Activated naive CD8-positive, alpha-beta T cell treated with anti-CD3 and anti-CD28 coated beads, Interleukin-2, amount 50 U/mL, for 24 hours (primary cell): ENCODE data around the gene GASK1B.
A peak's percentile ranks its signal among the peaks of the same experiment; 100 is the strongest.

Experiments
- ATAC-seq: fragments of 150-1000 bp; cut with Tn5 transposase; one replicate; pipeline ENCODE4 v1.10.0; 2021
- DNase-seq: peaks from one replicate; pipeline ENCODE4 v3.0.0; 2021
- H3K27ac Mint-ChIP-seq: one replicate; pipeline ENCODE4 v1.8.0; 2021; ENCODE audit warnings: mild to moderate bottlenecking, mixed read lengths
- H3K27me3 Mint-ChIP-seq: one replicate; pipeline ENCODE4 v1.8.0; 2021; ENCODE audit warnings: mixed read lengths
- H3K36me3 Mint-ChIP-seq: one replicate; pipeline ENCODE4 v1.8.0; 2021; ENCODE audit warnings: low read depth, mixed read lengths
- H3K4me1 Mint-ChIP-seq: one replicate; pipeline ENCODE4 v1.8.0; 2021; ENCODE audit warnings: mixed read lengths
- H3K4me3 Mint-ChIP-seq: one replicate; pipeline ENCODE4 v1.8.0; 2021; ENCODE audit warnings: mild to moderate bottlenecking, moderate library complexity, mixed read lengths
- H3K9me3 Mint-ChIP-seq: one replicate; pipeline ENCODE4 v1.8.0; 2021; ENCODE audit warnings: mixed read lengths

Gene GASK1B

DNA sequence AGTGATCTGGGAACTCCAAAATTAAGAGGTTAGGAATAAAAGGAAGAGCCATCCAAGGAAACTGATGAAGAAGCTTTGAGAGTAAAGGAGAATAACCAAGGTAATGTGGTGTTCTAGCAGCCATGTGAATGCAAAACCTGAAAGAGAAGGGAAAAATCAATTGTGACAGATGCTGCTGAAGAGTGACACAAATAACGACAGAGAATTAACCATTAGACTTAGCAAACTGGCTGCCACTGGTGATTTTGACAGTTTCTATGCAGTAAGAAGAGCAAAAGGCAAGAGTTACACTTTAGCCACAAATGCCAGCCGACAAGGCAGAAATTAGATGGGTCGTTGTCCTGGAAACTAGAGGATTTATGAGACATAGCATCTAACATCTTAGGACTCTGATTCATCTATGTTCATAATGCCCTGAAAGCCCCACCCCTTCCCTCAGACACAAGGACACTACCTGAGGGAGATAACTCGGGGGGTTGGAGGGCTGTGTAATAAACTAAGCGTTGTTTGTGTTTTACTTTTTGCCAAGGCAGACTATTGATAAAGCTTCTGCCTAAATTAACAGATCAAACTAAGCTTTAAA lies 24.5 kb upstream of the GASK1B start:
- peaks cover 3% of the 10 kb centered on the region for H3K27me3 Mint-ChIP-seq

DNA sequence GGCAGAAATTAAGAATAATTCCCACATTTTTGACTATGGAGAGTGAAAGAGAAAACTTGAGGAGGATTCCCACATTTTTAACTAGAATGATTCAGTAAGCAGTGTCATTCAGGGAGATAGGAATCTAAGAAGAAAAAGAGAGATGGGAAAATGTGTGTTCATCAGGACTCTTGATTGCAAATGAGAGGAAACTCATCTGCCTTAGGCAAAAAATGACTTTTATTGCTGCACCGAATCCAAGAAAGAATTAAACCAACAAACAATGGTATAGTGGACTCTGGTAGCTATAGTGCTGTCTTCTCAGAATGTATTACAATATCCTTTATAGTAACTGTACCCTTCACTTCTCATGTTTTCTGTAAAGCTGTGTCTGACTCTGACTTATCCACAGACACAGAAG lies 22.5 kb upstream of the GASK1B start:
- Mint-ChIP-seq H3K4me1 (no peaks in the 10 kb centered on the region), H3K4me3 (no peak overlapping the region), H3K9me3 (no peaks in the 10 kb centered on the region), H3K27ac (no peak overlapping the region), H3K36me3 (no peaks in the 10 kb centered on the region), H3K27me3 (peaks cover 3% of the 10 kb centered on the region)
- DNase-seq (no peak), ATAC-seq (no peak)

More for the DNA sequence above, 24.5 kb upstream of the GASK1B start:
- no peak for ATAC-seq
- Mint-ChIP-seq H3K4me1 (no peaks in the 10 kb centered on the region), H3K4me3 (no peak overlapping the region), H3K9me3 (no peaks in the 10 kb centered on the region), H3K36me3 (no peaks in the 10 kb centered on the region), H3K27ac (no peak overlapping the region)
- DNase-seq, result no peak

DNA sequence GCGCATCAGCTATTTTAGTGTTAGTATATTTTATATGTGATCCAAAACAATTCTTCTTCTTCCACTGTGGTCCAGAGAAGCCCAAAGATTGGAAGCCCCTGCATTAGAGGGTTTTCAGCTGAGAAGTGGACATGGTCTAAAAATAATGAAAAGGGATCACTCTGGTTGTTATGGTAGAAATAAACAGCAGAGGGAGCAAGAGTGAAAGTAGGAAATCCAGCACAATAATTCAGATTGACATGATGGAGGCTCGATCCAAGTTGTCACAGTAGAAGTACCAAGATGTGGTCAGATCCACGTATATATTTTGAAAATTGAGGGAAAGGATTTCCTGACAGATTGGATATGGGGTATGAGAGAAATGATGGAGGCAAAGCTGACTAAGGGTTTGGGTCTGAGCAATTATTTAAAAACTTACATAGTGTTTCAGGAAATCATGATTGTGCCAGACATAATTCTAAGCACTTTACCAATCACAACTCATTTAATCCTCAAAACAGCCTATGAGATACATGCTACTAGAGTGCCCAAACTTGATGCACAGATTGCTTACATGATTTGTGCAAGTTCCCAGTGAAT lies 20.4 kb upstream of the GASK1B start:
- Mint-ChIP-seq H3K4me1 (no peaks in the 10 kb centered on the region), H3K36me3 (no peaks in the 10 kb centered on the region), H3K27me3 (peaks cover 3% of the 10 kb centered on the region), H3K9me3 (no peaks in the 10 kb centered on the region), H3K4me3 (no peak overlapping the region), H3K27ac (no peak overlapping the region)
- DNase-seq, result no peak
- ATAC-seq, result no peak

DNA sequence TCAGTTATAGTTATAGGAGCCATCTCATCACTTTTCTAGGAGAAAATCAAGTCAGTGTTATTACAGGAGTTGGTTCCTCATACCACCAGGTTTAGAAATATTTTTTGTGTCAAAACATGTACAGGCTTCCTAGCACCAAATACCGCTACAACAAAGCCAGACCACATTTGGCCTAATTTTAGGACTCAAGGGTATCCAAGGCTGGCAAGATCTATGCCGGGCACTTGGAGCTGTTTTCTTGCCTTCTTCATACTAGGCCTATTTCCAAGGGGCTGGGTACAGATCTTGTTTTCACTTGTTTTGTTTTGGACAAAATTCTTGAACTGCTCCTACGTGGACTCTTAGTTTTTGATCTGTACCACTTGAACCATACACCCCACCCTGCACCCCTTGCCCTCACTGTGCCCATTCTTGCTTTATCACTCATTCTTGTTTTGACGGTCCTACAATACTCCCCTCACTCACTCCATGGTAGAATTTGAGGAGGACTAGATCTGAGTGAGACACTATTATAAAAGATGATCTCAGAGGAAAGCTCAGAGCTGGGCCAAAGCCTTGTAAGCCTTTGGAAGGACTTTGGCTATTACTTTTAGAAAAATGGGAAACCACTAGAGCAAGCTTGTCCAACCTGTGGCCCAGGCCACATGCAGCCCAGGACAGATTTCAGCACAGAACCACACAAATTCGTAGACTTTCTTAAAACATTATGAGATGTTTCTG lies 19.8 kb upstream of the GASK1B start:
- Mint-ChIP-seq H3K4me3 (no peak overlapping the region), H3K9me3 (no peaks in the 10 kb centered on the region), H3K27ac (no peak overlapping the region), H3K4me1 (no peaks in the 10 kb centered on the region), H3K36me3 (no peaks in the 10 kb centered on the region), H3K27me3 (peaks cover 3% of the 10 kb centered on the region)
- ATAC-seq (no peak), DNase-seq (no peak)

DNA sequence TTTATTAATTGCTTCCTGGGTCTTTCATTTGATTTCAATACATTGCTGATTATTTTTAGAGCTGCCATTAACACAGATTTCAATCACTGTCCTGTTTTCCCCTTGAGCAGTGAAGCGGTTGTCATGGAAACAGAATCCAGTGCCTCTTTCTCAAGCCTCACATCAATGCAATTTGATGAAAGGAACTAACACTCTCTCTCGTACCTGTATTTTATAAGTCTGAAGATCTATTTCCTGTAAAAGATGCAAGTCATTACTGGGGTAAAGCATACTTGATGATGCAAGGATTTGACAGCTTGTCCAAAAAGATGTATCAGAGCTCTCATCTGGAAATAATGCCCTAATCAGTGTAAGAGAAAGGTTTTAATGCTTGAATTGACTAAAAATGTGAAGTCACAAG lies 17.9 kb upstream of the GASK1B start:
- H3K27me3 Mint-ChIP-seq, result peaks cover 3% of the 10 kb centered on the region
- ATAC-seq, result no peak

DNA sequence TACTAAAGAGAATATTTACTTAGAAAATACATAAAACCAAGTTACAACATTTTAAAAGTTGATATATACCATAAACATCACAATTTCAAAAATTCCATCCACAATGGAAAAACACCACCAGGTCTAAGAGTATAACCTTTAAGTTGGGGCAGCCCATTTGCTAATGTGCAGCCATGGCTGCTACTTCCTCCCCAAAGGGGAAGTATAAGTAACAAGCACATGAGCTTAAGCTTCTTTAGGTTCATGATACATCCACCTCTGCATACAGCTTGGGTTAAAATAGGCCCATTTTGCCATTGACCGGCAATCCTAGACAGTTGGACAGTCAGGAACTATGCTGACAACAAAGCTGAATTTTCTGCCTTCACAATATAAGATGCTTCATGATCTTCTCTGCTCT lies 16.6 kb upstream of the GASK1B start:
- H3K27ac Mint-ChIP-seq, result no peak overlapping the region

More for the DNA sequence above, 17.9 kb upstream of the GASK1B start:
- DNase-seq, result no peak
- Mint-ChIP-seq H3K9me3 (no peaks in the 10 kb centered on the region), H3K4me3 (no peak overlapping the region), H3K27ac (no peak overlapping the region), H3K36me3 (no peaks in the 10 kb centered on the region), H3K4me1 (no peaks in the 10 kb centered on the region)

DNA sequence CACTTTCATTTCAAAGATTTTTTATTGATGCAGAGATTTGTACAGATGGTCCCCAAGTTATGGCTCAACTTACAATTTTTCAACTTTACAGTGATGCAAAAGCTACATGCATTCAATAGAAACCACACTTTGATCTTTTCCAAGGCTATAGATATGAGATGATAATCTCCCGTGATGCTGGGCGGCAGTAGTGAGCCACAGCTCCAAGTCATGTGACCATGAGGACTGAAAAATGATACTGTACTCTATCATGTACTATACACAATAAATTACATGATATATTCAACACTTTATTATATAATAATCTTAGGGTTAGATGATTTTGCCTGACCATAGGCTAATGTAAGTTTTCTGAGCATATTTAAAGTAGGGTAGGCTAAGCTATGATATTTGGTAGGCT lies 14.0 kb upstream of the GASK1B start:
- peaks cover 3% of the 10 kb centered on the region for H3K9me3 Mint-ChIP-seq
- no peaks in the 10 kb centered on the region for H3K36me3 Mint-ChIP-seq
- no peak for DNase-seq
- ATAC-seq, result no peak
- no peak overlapping the region for H3K27ac Mint-ChIP-seq
- H3K4me3 Mint-ChIP-seq, result no peak overlapping the region
- no peaks in the 10 kb centered on the region for H3K4me1 Mint-ChIP-seq
- H3K27me3 Mint-ChIP-seq, result no peaks in the 10 kb centered on the region

More for the DNA sequence above, 16.6 kb upstream of the GASK1B start:
- H3K27me3 Mint-ChIP-seq, result peaks cover 3% of the 10 kb centered on the region
- ATAC-seq, result no peak
- no peak for DNase-seq
- no peaks in the 10 kb centered on the region for H3K9me3 Mint-ChIP-seq
- H3K4me1 Mint-ChIP-seq, result no peaks in the 10 kb centered on the region
- no peak overlapping the region for H3K4me3 Mint-ChIP-seq
- H3K36me3 Mint-ChIP-seq, result no peaks in the 10 kb centered on the region

DNA sequence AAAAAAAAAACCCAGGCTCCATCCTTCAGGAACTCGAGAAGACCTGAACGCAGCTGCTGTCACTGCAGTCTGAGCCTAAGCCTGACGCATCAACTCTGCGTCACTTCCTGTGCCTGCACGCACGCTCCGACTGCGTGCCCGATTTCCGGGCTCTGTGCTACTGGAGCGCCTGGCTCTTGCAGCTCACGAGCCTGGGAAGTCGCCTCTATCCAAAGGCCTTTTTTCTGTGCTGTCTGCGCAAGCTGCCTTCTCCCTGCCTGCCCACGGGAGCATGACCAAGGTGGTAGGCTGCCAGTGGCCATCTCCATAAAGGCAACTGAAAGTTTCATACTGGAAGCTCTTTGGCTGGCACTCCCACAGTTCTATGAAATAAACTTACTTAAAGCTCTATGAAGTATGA lies 9.9 kb upstream of the GASK1B start:
- Mint-ChIP-seq H3K4me1 (no peaks in the 10 kb centered on the region), H3K36me3 (no peaks in the 10 kb centered on the region), H3K9me3 (peaks cover 3% of the 10 kb centered on the region), H3K27me3 (peaks cover 2% of the 10 kb centered on the region), H3K4me3 (no peak overlapping the region), H3K27ac (no peak overlapping the region)
- no peak for DNase-seq
- no peak for ATAC-seq

DNA sequence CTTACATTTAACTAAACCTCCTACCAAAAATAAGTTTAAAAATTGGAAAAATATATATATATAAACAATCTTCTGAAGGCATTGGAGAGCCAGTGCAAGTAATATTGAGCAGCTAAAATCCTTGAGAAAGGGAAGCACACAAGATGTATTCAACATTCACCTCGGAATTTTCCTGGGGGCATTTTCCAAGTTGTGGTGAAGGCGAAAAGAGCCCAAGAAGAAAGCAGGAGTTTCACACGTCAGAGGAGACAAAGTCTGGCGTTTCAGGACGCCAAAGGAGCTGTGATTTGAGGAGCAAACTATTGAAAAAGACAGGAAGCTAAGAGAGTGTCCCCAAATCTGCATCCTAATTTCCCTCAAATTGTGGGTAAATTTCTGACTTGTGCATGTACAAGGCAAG lies 9.1 kb upstream of the GASK1B start:
- H3K4me3 Mint-ChIP-seq, result no peak overlapping the region
- ATAC-seq, result no peak

DNA sequence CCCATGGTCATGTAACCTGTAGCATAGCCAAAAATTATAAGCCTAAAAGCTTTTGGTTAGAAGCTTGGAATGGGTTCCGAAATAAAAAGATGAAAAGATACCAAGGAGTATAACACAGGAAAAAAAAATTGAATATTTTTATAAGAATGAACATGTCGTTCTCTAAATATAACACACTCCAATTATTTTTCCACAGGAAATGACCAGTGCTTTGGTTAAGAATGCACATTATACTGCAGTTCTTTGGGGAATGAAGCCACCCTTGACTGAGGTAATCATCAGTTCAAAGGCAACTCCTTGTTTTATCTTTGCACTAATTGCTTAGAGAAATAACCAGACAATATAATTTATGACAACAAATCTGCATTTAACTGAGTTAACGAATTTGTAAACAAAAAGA lies 6.6 kb upstream of the GASK1B start:
- ATAC-seq (no peak), DNase-seq (no peak)
- Mint-ChIP-seq H3K27me3 (peaks cover 2% of the 10 kb centered on the region), H3K27ac (no peak overlapping the region), H3K4me3 (no peak overlapping the region), H3K36me3 (no peaks in the 10 kb centered on the region), H3K9me3 (peaks cover 3% of the 10 kb centered on the region), H3K4me1 (no peaks in the 10 kb centered on the region)

More for the DNA sequence above, 9.1 kb upstream of the GASK1B start:
- no peaks in the 10 kb centered on the region for H3K36me3 Mint-ChIP-seq
- H3K4me1 Mint-ChIP-seq, result no peaks in the 10 kb centered on the region
- no peak overlapping the region for H3K27ac Mint-ChIP-seq
- peaks cover 2% of the 10 kb centered on the region for H3K27me3 Mint-ChIP-seq
- H3K9me3 Mint-ChIP-seq, result peaks cover 3% of the 10 kb centered on the region
- DNase-seq, result no peak

DNA sequence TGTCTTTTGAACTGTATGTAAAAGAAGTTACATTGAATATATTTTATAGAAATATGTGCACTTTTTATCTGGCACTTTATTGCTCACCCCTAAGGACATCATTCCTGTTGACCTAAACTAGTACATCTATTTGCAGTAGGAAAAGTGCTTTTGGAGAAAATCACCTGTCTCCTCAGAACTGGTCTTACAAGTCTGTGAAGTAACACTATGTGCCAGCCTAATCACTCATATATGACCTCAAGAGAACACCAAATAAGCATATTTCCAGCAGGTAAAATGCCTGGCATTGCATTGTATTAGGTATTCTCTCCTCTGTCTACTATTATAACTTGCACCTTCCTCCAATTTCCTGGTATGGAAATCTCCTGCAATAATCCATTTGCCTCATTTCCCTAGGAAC lies 4.0 kb upstream of the GASK1B start:
- Mint-ChIP-seq H3K4me3 (no peak overlapping the region), H3K27ac (no peak overlapping the region), H3K4me1 (peaks cover 1% of the 10 kb centered on the region), H3K27me3 (peaks cover 10% of the 10 kb centered on the region), H3K36me3 (no peaks in the 10 kb centered on the region), H3K9me3 (no peaks in the 10 kb centered on the region)
- ATAC-seq, result no peak
- DNase-seq, result no peak

DNA sequence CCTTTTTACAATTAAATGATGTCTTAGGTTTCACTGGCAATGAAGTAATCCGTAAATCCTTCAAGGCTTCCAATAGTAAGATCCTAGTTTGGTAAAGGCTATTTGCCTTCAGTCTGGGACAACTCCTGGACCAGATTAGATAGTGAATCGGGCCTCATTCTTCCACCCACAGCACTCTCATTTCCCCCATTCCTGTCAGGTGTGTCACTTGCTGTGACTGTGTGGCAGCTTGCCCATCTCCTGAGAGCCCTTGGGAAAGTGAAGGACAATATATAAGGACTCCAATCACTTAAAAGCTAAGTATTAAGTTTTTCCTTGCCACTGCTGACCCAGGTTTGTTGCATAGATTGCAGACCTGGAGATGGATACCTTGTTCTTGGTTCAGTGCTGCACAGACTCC lies 3.3 kb upstream of the GASK1B start:
- Mint-ChIP-seq H3K9me3 (no peaks in the 10 kb centered on the region), H3K27ac (no peak overlapping the region), H3K4me3 (no peak overlapping the region), H3K4me1 (peaks cover 1% of the 10 kb centered on the region), H3K36me3 (no peaks in the 10 kb centered on the region), H3K27me3 (peaks cover 16% of the 10 kb centered on the region)
- no peak for DNase-seq
- ATAC-seq, result no peak

DNA sequence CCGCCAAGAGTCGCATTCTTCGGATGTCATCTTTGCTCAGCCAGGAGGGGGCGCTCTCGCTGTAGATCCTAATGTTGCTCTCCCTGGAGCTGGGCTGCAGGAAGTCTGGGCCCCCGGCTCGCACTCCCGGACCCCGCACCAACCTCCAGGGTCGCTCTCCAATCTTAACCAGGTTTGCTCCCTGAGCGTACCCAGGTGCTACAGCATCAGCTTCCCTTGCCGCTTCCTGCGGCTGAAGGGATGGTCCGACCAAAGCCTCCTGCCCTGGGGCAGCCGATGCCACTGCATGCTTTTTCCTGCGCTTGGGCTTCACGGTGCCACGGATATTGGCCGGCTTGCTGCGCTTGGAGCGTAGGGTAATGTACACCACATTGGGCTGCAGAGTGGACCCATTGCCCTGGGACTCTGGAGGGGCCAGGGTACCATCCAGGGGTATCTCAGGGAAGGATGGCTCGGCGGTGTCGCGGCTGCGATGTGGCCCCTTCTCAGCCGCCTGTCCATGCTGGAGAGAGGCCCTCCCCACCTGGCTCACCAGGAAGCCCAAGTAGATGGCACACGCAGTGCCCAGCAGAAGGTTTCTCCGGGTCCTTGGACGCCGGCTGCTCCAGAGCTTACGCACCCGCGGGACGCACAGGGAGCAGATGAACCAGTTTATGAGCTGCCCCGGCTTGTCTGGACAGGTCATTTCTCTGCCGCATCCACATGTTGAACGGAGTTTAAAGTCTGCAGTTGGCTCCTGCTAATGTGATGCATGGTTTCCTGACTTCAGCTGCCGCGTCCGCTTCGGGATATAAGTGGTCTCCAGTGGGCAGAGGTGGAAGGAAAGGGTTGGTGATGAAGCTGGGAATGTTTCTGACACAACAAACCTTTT lies 1.9 kb downstream of the GASK1B start:
- Mint-ChIP-seq H3K27me3 (peaks cover 33% of the 10 kb centered on the region), H3K4me3 (no peak overlapping the region), H3K4me1 (peaks cover 1% of the 10 kb centered on the region), H3K36me3 (no peaks in the 10 kb centered on the region), H3K9me3 (no peaks in the 10 kb centered on the region), H3K27ac (no peak overlapping the region)
- ATAC-seq (no peak), DNase-seq (peak; percentile 39)

DNA sequence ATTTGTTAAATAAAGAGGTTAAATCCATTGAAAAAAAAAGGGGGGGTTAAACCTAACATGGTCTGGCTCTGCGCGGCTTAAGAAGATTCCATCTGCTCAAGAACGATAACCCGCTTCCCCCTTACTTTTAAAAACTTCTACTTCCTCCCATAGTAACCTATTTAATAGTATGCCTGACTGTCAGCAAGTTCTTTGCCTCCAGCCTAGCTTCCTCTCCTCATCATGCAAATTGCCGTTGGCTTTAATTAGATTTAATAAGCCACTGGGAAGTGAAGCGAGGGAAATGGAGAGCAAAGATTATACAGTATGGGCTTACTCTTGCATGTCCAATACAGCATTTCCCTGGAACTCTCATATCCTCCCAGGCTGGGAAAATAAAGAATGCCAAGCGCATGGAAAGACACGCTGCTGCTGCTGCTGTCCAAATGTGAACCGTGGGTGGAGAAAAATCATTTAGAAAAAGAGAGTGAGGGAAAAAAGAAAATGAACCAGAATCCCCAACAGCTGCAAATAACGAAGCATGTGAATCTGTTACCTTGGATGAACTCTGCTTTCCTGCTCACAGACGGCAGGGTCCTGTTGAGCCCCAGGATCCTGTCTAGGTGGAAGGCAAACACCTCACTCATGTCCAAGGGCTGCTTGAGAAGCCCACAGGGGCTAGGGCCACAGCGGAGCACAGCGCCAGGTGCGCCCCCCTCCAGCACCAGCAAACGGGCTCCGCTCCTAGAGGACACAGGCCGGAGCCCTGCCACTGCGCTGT lies 2.7 kb downstream of the GASK1B start:
- Mint-ChIP-seq H3K27ac (no peak overlapping the region), H3K4me3 (no peak overlapping the region), H3K27me3 (peaks cover 33% of the 10 kb centered on the region), H3K4me1 (peaks cover 1% of the 10 kb centered on the region), H3K36me3 (no peaks in the 10 kb centered on the region), H3K9me3 (no peaks in the 10 kb centered on the region)
- DNase-seq (no peak), ATAC-seq (peak; percentile 23)
